ENCODE data around the gene CFAP157.

Gene CFAP157

DNA sequence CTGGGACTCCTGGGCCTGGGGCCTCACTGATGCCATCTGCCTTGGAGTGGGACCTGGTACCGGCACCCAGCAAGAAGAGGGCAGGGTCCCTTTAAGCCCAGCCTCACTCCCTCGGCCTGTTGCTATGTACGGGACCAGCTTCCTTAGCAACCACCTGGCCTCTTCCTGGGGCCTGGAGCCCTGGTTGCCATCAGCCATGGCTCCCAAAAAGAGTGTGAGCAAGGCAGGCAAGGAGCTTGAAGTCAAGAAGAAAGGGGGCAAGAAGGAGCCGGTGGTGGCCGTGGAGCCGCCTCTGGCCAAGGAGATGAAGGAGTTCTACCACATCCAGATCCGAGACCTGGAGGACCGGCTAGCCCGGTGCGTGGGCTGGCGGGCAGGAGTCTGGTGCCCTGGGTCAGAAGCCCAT, at the start of gene CFAP157:
Gene CFAP157 (plus strand): TSS at position 153 of the 406 bp plus-strand sequence. CDS start 44 bp downstream, at position 197.
- no peak for DNase-seq

DNA sequence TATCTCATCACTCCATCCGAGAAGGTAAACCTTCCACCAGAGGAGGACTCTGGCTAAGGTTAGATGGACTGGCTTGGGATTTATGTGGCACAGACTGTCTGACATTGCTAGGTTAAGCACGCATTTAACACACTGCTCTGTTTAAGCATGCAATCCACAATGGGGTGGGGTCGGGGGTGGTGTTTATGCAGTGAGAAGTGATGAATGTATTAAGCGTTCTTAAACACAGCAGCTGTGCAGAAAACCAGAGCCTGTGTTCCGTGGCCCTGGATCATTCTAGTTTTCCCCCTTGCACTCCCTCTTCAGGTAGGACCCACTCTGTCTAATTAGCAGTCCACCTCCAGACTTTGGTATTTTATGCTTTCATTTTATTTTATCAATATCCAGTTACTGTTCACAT, 48.4 kb upstream of the CFAP157 start:
- no peak for DNase-seq

- no peak for DNase-seq
These were observed 45.7 kb upstream of the CFAP157 start for GRCh38 chr9:127660886-127661741.

DNA sequence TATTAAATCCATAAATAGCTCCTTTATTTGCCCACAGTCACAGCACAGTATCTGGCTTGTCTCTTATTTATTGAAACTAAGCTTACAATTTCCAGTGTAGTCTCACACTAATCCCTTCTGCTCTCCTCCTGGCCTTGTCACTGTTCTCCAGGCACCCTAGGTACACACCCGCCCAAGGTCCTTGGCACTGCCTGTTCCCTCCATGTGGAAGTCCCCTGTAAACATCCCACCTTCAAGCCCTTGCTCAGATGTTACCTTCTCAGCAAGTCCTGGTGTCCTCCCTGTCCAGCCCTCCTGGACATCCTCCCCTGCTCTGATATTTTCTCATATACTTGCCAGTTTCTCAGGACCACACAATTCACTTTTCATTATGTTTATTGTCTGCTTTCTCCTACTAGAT, 44.2 kb upstream of the CFAP157 start:
- no peak for DNase-seq

DNA sequence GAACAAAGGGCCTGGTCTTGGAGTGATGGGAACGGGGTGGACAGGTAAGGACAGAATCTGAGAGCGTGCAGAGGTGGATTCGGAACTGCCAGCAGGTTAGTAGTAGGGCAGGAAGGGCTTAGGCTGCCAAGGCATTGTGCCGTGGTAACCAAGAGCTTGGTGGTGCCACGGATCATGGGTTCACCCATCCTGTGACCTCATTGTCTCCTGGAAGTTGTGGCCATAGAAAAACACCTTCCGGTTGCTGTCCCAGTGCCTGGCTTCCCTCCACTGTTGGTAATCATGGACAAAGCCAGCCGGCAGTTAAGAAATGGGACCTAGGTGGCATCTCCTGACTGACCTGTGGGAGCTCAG, 42.5 kb upstream of the CFAP157 start:
- no peak for DNase-seq

- no peak for DNase-seq
These were observed 41.9 kb upstream of the CFAP157 start for GRCh38 chr9:127664678-127665507.

- DNase-seq = no peak
These were observed 39.5 kb upstream of the CFAP157 start for GRCh38 chr9:127667127-127667844.

DNA sequence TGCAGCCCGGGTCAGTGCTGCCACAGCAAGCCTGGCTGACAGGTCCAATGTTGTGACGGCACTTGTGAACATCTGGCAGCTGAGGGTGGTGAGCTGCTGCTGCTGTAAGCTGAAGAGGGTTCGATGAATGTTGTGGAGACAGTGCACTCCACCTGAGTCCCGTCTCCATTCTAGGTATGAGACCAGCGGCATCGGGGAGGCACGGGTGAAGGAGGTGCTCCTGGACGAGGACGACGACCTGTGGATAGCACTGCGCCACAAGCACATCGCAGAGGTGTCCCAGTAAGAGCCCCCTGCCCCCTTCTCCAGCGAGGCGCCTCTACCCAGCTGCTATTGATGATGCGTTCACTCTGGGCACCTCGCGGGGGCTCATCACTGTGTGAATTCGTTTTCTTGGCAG, 38.9 kb upstream of the CFAP157 start:
- no peak for DNase-seq

GRCh38 chr9:127673234-127673633, 33.6 kb upstream of the CFAP157 start:
- DNase-seq = no peak

GRCh38 chr9:127676638-127677037, 30.1 kb upstream of the CFAP157 start:
- no peak for DNase-seq

DNA sequence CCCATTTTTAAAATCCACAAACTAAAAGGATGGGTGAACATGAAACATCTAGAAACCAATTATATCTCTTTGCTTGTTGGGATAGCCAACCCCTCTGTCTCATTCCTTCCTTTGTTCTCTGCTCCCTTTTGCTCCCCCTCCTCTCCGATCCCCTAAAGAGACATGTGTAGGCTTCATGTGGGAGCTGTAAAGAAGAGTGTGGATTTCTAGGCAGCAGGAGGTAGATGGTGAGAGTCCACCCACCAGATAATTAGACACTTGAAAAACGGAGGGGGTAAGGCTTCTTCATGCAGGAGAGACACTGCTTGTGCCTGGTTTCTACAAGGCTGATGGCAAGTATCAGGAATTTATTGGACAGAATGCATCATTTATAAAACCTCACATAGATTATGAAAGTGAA, 27.3 kb upstream of the CFAP157 start:
- DNase-seq = no peak

DNA sequence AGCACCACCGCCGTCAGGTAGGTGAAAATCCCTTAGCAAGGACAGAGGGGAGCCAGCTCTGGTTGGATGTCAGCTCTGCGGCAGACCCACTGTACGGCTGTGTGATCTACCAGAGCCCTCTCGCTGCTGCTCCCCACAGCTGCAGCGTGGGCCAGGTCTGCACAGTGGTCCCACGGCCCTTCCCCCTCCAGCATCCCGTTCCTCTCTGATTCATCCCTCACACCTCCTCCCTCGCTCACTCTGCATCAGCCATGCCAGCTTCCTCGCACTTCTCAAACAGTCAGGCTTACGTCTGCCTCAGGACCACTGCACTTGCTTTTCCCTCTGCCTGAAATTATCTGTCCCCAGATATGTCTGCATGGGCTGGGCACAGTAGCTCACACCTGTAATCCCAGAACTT, 26.6 kb upstream of the CFAP157 start:
- no peak for DNase-seq

DNA sequence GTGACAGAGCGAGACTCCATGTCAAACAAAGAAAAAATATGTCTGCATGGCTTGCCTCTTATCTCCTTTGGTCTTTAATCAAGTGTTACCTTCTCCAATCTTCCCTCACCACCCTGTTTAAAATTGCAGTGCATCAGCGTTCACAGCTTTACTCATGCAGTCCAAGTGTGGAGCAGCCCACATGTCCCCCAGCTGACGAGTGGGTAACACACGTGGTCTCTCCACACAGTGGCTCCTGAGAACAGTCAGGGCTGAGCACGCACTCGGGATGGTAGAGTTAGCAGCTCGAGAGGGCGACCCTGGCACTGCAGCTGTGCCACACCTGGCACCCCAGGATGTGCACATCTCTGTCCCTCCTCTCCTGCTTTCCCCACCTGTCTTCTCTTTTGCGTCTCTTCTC, 25.9 kb upstream of the CFAP157 start:
- no peak for DNase-seq

- no peak for DNase-seq
These were observed 24.2 kb upstream of the CFAP157 start for GRCh38 chr9:127682351-127683136.

GRCh38 chr9:127683723-127684122, 23.1 kb upstream of the CFAP157 start:
- no peak for DNase-seq

DNA sequence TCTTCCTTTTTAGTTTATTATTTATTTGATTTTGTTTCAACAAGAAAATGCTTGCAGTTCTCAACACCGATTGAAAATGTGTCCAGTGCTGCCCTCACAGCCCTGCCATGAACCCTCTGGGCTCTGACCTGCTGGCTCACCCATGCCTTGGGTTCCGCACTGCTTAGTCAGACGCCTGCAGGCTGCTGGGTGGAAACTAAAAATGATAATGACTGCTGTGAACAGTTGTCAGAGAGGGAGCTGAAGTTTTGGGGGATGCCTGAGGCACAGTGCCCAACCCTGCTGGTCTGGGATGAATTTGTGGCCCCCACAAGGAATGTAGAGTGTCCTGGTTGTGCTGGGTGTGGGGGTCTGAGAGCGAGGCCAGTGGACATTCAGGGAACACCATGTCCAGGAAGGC, 22.2 kb upstream of the CFAP157 start:
- DNase-seq = no peak

GRCh38 chr9:127686461-127687393, 20.1 kb upstream of the CFAP157 start:
- no peak for DNase-seq

GRCh38 chr9:127689329-127690000, 17.3 kb upstream of the CFAP157 start:
- DNase-seq = no peak

GRCh38 chr9:127690735-127691134, 16.1 kb upstream of the CFAP157 start:
- DNase-seq = no peak

GRCh38 chr9:127692071-127692470, 14.7 kb upstream of the CFAP157 start:
- DNase-seq = no peak

- no peak for DNase-seq
These were observed 13.6 kb upstream of the CFAP157 start for GRCh38 chr9:127693143-127693542.

All from CD4-positive, alpha-beta T cell treated with Interleukin-21 for 1 hour (primary cell).